ENCODE measurements around the gene THAP2. TPM values are rescaled to one million over a fixed set of nuclear protein-coding genes. Genes with fewer than 3 reads are reported as not detected.

The THAP2 gene
- polyA plus RNA-seq (2013, experiment 1 of 2), result 9.4 TPM
- polyA plus RNA-seq (2013, experiment 2 of 2), result 13.4 TPM

GRCh38 chr12:71663561-71664410 lies at the start of gene THAP2, which contains the start of gene ZFC3H1:
Gene THAP2 (plus strand): TSS chr12:71664301. CDS start chr12:71664510, 209 bp downstream.
Gene ZFC3H1 (minus strand): TSS chr12:71663848. CDS start chr12:71663610, 238 bp downstream.
- 0% methylated on average over 30 to 35 of the region's 57 CpGs for WGBS, 2 experiments (ENCODE audit: insufficient coverage in 2 of 2)
- Histone ChIP-seq H3K4me3 (ENCODE audit: extremely low read depth, insufficient read depth, low read length, poor library complexity, severe bottlenecking) (peak within 1 kb of the TSS; percentile 77), H3K9me3 (ENCODE audit: control insufficient read depth, low read length) (no peaks in the 10 kb centered on the region), H3K36me3 (ENCODE audit: control insufficient read depth, insufficient read depth, low read length) (peaks cover 22% of the 10 kb centered on the region), H3K4me1 (ENCODE audit: control insufficient read depth, insufficient read depth, low read length, poor library complexity, severe bottlenecking) (no peaks in the 10 kb centered on the region), H3K27ac (ENCODE audit: low read depth, low read length, severe bottlenecking) (peak within 1 kb of the TSS; percentile 97)

- 86 to 100% methylated on average over 1 of the region's 1 CpG for WGBS, 2 experiments (ENCODE audit: insufficient coverage in 2 of 2)
- Histone ChIP-seq H3K9me3 (ENCODE audit: control insufficient read depth, low read length) (no peaks in the 10 kb centered on the region), H3K36me3 (ENCODE audit: control insufficient read depth, insufficient read depth, low read length) (peaks cover 88% of the 10 kb centered on the region), H3K27ac (ENCODE audit: low read depth, low read length, severe bottlenecking) (no peak overlapping the region), H3K4me1 (ENCODE audit: control insufficient read depth, insufficient read depth, low read length, poor library complexity, severe bottlenecking) (no peaks in the 10 kb centered on the region), H3K4me3 (ENCODE audit: extremely low read depth, insufficient read depth, low read length, poor library complexity, severe bottlenecking) (no peak overlapping the region)
These were observed 42.2 kb upstream of the THAP2 start for GRCh38 chr12:71621938-71622337.

- H3K36me3 ChIP-seq (ENCODE audit: control insufficient read depth, insufficient read depth, low read length), result peaks cover 86% of the 10 kb centered on the region
- WGBS, 2 experiments (ENCODE audit: insufficient coverage in 2 of 2), result 88% methylated on average over 2 of the region's 2 CpGs; no CpG with 5 or more reads in 1 of the 2 experiments
These were observed 38.6 kb upstream of the THAP2 start for GRCh38 chr12:71625476-71625875.

GRCh38 chr12:71626098-71626497 lies 38.0 kb upstream of the THAP2 start:
- H3K4me3 ChIP-seq (ENCODE audit: extremely low read depth, insufficient read depth, low read length, poor library complexity, severe bottlenecking), result no peak overlapping the region
- H3K27ac ChIP-seq (ENCODE audit: low read depth, low read length, severe bottlenecking), result no peak overlapping the region
- peaks cover 84% of the 10 kb centered on the region for H3K36me3 ChIP-seq (ENCODE audit: control insufficient read depth, insufficient read depth, low read length)
- H3K9me3 ChIP-seq (ENCODE audit: control insufficient read depth, low read length), result no peaks in the 10 kb centered on the region
- WGBS, 2 experiments (ENCODE audit: insufficient coverage in 2 of 2), result 88 to 94% methylated on average over 2 to 3 of the region's 5 CpGs
- H3K4me1 ChIP-seq (ENCODE audit: control insufficient read depth, insufficient read depth, low read length, poor library complexity, severe bottlenecking), result no peaks in the 10 kb centered on the region

More at GRCh38 chr12:71625476-71625875, 38.6 kb upstream of the THAP2 start:
- Histone ChIP-seq H3K27ac (ENCODE audit: low read depth, low read length, severe bottlenecking) (no peak overlapping the region), H3K4me1 (ENCODE audit: control insufficient read depth, insufficient read depth, low read length, poor library complexity, severe bottlenecking) (no peaks in the 10 kb centered on the region), H3K4me3 (ENCODE audit: extremely low read depth, insufficient read depth, low read length, poor library complexity, severe bottlenecking) (no peak overlapping the region), H3K9me3 (ENCODE audit: control insufficient read depth, low read length) (no peaks in the 10 kb centered on the region)

- WGBS, 2 experiments (ENCODE audit: insufficient coverage in 2 of 2), result 100% methylated on average over 1 of the region's 3 CpGs; no CpG with 5 or more reads in 1 of the 2 experiments
- Histone ChIP-seq H3K4me3 (ENCODE audit: extremely low read depth, insufficient read depth, low read length, poor library complexity, severe bottlenecking) (no peak overlapping the region), H3K9me3 (ENCODE audit: control insufficient read depth, low read length) (no peaks in the 10 kb centered on the region), H3K36me3 (ENCODE audit: control insufficient read depth, insufficient read depth, low read length) (peaks cover 84% of the 10 kb centered on the region), H3K4me1 (ENCODE audit: control insufficient read depth, insufficient read depth, low read length, poor library complexity, severe bottlenecking) (no peaks in the 10 kb centered on the region), H3K27ac (ENCODE audit: low read depth, low read length, severe bottlenecking) (no peak overlapping the region)
These were observed 37.3 kb upstream of the THAP2 start for GRCh38 chr12:71626768-71627167.

- Histone ChIP-seq H3K9me3 (ENCODE audit: control insufficient read depth, low read length) (no peaks in the 10 kb centered on the region), H3K4me3 (ENCODE audit: extremely low read depth, insufficient read depth, low read length, poor library complexity, severe bottlenecking) (no peak overlapping the region), H3K4me1 (ENCODE audit: control insufficient read depth, insufficient read depth, low read length, poor library complexity, severe bottlenecking) (no peaks in the 10 kb centered on the region), H3K36me3 (ENCODE audit: control insufficient read depth, insufficient read depth, low read length) (peaks cover 83% of the 10 kb centered on the region), H3K27ac (ENCODE audit: low read depth, low read length, severe bottlenecking) (no peak overlapping the region)
- 100% methylated on average over 2 of the region's 2 CpGs for WGBS, 2 experiments (ENCODE audit: insufficient coverage in 2 of 2)
These were observed 36.6 kb upstream of the THAP2 start for GRCh38 chr12:71627438-71628002.

GRCh38 chr12:71636704-71637115 lies 27.4 kb upstream of the THAP2 start:
- no peak overlapping the region for H3K4me3 ChIP-seq (ENCODE audit: extremely low read depth, insufficient read depth, low read length, poor library complexity, severe bottlenecking)
- WGBS, 2 experiments (ENCODE audit: insufficient coverage in 2 of 2), result 63% methylated on average over 1 of the region's 3 CpGs; no CpG with 5 or more reads in 1 of the 2 experiments
- H3K4me1 ChIP-seq (ENCODE audit: control insufficient read depth, insufficient read depth, low read length, poor library complexity, severe bottlenecking), result no peaks in the 10 kb centered on the region
- no peak overlapping the region for H3K27ac ChIP-seq (ENCODE audit: low read depth, low read length, severe bottlenecking)
- H3K9me3 ChIP-seq (ENCODE audit: control insufficient read depth, low read length), result no peaks in the 10 kb centered on the region
- H3K36me3 ChIP-seq (ENCODE audit: control insufficient read depth, insufficient read depth, low read length), result peaks cover 56% of the 10 kb centered on the region

- Histone ChIP-seq H3K9me3 (ENCODE audit: control insufficient read depth, low read length) (no peaks in the 10 kb centered on the region), H3K4me1 (ENCODE audit: control insufficient read depth, insufficient read depth, low read length, poor library complexity, severe bottlenecking) (no peaks in the 10 kb centered on the region), H3K27ac (ENCODE audit: low read depth, low read length, severe bottlenecking) (no peak overlapping the region), H3K4me3 (ENCODE audit: extremely low read depth, insufficient read depth, low read length, poor library complexity, severe bottlenecking) (no peak overlapping the region), H3K36me3 (ENCODE audit: control insufficient read depth, insufficient read depth, low read length) (peaks cover 58% of the 10 kb centered on the region)
These were observed 25.6 kb upstream of the THAP2 start for GRCh38 chr12:71638499-71638898.

GRCh38 chr12:71639341-71639760 lies 24.8 kb upstream of the THAP2 start:
- no peak overlapping the region for H3K4me3 ChIP-seq (ENCODE audit: extremely low read depth, insufficient read depth, low read length, poor library complexity, severe bottlenecking)
- peaks cover 54% of the 10 kb centered on the region for H3K36me3 ChIP-seq (ENCODE audit: control insufficient read depth, insufficient read depth, low read length)
- no CpG with 5 or more reads among the region's 2 CpGs for WGBS, 2 experiments (ENCODE audit: insufficient coverage in 2 of 2)
- H3K4me1 ChIP-seq (ENCODE audit: control insufficient read depth, insufficient read depth, low read length, poor library complexity, severe bottlenecking), result no peaks in the 10 kb centered on the region
- H3K27ac ChIP-seq (ENCODE audit: low read depth, low read length, severe bottlenecking), result no peak overlapping the region
- no peaks in the 10 kb centered on the region for H3K9me3 ChIP-seq (ENCODE audit: control insufficient read depth, low read length)

GRCh38 chr12:71640316-71640715 lies 23.8 kb upstream of the THAP2 start:
- 88 to 100% methylated on average over 1 of the region's 2 CpGs for WGBS, 2 experiments (ENCODE audit: insufficient coverage in 2 of 2)
- H3K4me1 ChIP-seq (ENCODE audit: control insufficient read depth, insufficient read depth, low read length, poor library complexity, severe bottlenecking), result no peaks in the 10 kb centered on the region
- no peak overlapping the region for H3K27ac ChIP-seq (ENCODE audit: low read depth, low read length, severe bottlenecking)
- H3K9me3 ChIP-seq (ENCODE audit: control insufficient read depth, low read length), result no peaks in the 10 kb centered on the region
- no peak overlapping the region for H3K4me3 ChIP-seq (ENCODE audit: extremely low read depth, insufficient read depth, low read length, poor library complexity, severe bottlenecking)
- peaks cover 58% of the 10 kb centered on the region for H3K36me3 ChIP-seq (ENCODE audit: control insufficient read depth, insufficient read depth, low read length)

- Histone ChIP-seq H3K4me3 (ENCODE audit: extremely low read depth, insufficient read depth, low read length, poor library complexity, severe bottlenecking) (no peak overlapping the region), H3K9me3 (ENCODE audit: control insufficient read depth, low read length) (no peaks in the 10 kb centered on the region), H3K4me1 (ENCODE audit: control insufficient read depth, insufficient read depth, low read length, poor library complexity, severe bottlenecking) (no peaks in the 10 kb centered on the region), H3K36me3 (ENCODE audit: control insufficient read depth, insufficient read depth, low read length) (peaks cover 55% of the 10 kb centered on the region), H3K27ac (ENCODE audit: low read depth, low read length, severe bottlenecking) (no peak overlapping the region)
- WGBS, 2 experiments (ENCODE audit: insufficient coverage in 2 of 2), result no CpG with 5 or more reads among the region's 2 CpGs
These were observed 22.7 kb upstream of the THAP2 start for GRCh38 chr12:71641390-71641789.

All from mesodermal cell (in vitro differentiated cells).